Cerebellar cortex (tissue), 1 donor: Measurements from ENCODE around the gene SYNC.
A peak's percentile ranks its signal among the peaks of the same experiment; 100 is the strongest.
"Not testable (repeated sequence)": the region's sequence is repeated elsewhere in the genome, so short reads cannot be mapped to it uniquely, and the experiment has no call there.

Experiments
- DNase-seq: peaks from one replicate; pipeline ENCODE4 v3.0.0-alpha.2; 2015; ENCODE audit warnings: low spot score

Gene SYNC

DNA sequence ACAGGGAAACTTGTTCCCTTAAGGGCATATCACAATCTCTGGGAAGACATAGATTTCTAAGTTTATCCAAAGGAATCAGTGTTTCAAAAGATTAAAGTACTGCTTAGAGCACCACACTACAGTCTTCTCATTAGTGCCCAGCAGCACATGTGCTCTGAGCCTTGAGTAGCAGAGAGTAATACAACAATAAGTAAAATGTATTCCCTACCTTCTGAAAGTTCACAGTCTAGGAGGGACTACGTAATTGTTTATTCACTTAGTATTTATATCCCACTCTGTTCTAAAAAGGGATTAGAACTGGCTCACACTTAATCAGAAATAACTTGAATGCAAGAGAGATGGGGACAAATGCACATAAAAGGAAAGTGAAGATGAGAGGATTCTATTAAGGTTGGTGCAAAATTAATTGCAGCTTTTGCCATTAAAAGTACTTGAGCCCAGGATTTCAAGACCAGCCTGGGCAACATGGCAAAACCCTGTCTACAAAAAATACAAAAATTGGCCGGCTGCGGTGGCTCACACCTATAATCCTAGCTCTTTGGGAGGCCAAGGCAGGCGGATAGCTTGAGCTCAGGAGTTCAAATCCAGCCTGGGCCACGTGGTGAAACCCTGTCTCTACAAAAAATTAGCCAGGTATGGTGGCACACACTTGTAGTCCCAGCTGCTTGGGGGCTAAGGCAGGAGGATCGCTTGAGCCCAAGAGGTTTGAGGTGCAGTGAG lies 9.0 kb downstream of the SYNC start:
- DNase-seq: no peak

DNA sequence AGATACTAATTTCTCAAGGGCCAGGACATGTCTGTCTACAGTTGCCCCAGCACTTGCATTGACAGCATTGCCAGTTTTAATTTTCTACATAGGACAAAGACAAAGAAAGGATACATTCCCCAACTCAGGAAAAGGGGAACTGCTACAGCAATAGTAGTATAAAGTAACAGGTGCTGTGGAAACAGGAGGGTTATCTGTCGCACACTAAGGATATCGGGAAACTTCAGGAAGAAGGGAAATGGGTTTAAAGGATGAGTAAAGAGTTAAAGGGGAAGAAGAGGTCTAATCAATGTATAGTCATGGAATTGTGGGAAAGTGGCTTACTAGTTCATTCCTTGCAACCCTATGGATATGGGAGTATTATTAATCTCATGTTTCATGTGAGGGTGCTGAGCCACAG lies 16.2 kb downstream of the SYNC start:
- no peak for DNase-seq

DNA sequence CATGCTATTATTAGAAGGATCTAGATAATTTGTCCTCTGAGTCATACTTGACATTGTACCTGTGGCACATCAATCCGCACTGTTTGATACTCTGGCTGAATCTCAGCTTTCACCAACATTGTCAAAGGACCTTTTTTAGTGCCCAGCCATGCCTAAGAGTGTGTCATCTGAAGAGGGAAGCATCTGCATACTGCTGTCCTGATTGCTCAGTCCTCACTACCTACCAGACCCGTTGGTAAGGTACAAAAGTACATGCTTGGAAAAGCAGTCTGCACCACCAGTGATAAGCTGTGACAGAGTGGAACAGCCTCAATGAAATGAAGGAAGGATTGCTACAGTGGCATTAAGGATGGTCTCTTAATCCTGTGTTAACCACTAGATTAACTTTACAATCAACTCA lies 17.1 kb downstream of the SYNC start:
- DNase-seq: no peak

DNA sequence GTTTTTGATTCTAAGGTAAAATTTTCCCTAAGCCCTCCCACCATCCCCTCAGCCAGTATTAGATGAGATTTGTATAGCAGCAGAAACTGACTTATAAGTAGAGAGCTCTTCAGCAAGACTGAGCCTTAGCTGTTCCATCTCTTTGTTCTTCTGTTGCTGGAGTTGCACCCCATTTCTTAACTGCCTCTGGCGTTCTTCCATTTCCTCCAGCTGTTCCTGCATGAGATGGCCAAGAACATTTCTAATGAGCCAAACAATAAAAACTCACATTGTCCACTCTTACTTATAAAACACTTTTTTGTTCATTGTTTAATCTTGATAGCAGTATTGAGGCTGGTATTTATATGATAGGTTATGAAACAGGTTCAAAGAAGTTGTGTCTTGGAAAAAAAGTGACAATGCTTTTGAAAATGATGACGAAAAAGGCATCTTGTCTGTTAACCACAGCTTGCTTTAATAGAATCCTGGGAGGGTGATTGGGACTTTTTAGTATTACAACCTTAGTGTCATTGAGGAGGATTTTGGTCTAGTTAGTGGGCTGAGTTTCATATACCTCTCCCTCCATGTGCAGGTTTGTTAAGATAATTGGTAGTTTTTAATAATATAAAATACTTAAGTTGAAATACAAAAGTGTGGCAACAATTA lies 18.3 kb downstream of the SYNC start:
- no peak for DNase-seq

DNA sequence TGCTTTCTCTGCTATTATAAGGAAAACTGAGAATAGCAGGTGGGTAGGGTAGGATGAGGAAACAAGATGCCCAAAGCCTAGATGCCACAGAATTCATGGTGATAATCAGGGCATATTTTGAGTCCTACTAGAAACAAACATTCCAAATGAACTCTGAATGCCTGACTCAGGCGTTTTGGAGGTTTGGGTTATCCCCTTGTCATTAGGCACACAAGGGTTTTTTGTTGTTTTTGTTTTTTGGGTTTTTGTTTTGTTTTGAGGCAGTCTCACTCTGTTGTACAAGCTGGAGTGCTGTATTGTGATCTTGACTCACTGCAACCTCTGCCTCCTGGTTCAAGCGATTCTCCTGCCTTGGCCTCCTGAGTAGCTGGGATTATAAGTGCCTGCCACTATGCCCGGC lies 19.2 kb downstream of the SYNC start:
- DNase-seq: no peak

DNA sequence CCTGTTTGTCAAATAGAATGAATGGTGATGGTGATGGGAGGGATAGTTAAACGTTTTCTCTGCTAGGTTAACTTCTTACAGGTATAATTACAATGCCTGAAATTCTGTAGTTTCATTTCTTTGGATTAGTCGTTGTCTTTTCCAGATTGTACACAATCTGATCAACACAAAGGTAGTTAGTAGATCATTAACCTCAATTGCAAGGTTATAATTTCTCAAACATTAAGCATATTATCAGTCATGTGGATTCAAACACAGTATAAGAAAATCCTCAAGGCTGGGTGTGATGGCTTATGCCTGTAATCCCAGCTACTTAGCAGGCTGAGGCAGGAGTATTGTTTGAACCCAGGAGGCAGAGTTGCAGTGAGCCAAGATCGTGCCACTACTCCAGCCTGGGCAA lies 20.6 kb downstream of the SYNC start:
- no peak for DNase-seq

DNA sequence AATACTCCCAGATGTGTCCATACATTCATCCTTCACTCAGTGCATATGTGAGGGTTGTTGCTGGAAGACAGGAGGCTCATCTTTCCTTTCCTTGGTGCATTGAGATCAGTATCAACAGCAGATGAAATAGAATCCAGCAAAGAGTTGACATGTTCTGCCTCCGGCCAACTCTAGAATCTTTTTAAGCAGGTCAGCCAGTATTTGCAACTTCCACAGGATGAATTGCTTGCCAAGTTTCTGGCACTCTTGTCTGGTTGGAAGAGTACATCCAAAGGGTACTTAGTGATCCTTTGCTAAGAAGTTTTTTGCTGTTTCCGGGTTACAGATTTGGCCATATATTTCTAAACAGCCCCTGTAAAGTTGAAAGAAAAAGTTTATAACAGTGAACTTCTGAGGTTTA lies 21.1 kb downstream of the SYNC start:
- no peak for DNase-seq

DNA sequence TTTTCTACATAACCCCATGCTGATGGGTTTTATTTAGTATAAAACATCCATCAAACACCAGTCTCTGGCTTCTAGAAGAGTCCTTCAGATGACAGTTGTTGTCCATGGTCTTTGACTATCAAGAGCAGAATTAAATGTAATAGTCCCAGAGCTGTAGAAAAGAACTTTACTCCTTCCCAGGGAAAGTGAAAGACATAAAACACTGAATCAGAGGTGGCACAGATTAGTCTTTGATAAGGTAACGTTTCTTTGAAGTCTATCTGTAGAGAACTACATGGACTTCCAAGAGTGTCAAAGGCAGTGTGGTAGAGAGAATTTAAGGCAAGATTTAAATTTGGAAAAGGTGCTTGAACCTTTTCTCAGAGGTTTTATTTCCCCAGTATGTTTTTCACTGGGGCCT lies 21.9 kb downstream of the SYNC start:
- DNase-seq: no peak

DNA sequence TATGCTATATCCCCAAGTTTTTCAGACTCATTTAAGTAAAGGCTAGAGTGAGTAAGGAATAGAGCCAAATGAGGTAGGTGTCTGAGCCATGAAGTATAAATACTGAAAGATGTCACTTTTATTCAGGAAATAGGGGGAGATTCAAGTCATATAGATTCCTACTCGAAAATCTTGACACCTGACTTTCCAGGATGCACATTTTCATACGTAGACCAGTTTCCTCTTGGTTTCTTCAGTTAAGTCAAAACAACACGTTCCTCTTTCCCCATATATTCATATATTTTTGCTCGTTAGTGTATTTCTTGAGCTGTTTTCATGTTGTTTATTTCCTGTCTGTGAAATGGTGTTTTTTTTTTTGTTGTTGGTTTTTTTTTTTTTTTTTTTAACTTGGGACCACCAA lies 22.6 kb downstream of the SYNC start:
- DNase-seq: not testable (repeated sequence)

DNA sequence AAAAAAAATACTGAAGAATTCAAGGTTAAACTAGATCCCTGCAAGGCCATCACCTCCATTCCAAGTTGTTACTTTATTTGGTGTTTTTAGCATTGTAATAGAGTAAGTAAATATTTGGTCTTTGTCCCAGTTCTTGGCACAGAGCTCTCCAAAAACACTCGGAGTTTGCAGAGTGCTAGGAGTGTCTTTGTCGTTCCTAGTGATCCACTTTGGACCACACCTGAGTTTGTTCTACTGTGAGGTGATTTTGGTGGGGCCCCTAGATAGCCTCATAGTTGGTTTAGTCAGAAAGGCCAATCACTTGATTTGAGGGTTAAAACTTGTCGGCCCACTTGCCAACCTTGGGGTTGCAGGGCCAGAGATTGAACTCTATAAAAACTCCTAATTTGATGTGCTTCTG lies 25.6 kb downstream of the SYNC start:
- no peak for DNase-seq

DNA sequence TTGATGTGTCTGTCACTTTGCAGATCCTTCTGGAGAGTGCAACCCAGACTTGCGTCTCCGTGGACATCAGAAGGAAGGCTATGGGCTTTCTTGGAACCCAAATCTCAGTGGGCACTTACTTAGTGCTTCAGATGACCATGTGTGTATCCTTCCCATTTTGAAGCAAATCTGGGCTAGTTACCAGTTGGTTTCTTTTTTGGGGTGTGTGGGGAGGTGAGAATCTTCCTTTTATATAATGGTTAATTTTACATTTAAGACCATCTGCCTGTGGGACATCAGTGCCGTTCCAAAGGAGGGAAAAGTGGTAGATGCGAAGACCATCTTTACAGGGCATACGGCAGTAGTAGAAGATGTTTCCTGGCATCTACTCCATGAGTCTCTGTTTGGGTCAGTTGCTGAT lies 33.9 kb downstream of the SYNC start:
- not testable (repeated sequence) for DNase-seq

DNA sequence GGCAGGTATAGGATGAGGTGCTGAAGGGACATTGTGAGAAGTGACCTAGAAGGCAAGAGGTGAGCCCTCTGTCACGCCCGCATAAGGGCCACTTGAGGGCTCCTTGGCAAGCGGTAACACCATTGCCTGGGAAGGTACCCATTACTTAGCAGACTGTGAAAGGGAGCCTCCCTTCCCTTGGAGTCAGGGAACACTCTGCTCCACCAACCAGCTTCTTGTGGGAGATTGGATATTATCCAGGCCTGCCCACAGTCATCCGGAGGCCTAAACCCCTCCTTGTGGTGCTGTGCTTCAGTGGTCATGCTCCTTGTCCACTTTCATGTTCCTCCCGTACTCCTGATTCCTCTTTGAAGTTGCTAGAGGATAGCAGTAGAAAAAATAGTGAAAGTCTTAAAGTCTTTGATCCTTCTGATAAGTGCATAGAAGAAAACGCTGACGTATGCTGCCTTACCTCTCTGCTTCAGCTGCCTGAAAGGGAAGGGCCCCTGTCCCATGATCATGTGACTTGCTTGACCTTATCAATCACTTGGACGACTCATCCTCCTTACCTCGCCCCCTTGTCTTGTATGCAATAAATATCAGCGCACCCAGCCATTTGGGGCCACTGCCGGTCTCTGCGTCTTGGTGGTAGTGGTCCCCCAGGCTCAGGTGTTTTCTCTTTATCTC lies 35.5 kb downstream of the SYNC start:
- DNase-seq: no peak

DNA sequence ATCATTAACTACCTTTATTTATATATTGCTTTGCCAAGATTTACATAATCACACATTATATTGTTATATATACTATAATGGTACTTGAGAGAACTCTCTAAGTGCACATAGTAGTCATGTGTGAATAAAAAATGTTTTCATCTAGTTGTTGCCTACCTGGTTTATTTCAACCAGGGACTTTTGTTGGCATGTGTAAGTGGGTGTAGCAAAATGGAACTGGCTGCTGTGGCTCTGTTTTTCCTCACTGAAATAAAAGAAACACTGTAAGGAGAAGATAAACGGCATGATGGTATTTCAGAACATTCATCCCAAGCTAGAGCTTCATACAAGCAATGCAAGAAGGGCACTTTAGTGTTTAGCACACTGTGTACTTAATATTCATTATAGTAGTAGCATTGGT lies 36.7 kb downstream of the SYNC start:
- DNase-seq: no peak

DNA sequence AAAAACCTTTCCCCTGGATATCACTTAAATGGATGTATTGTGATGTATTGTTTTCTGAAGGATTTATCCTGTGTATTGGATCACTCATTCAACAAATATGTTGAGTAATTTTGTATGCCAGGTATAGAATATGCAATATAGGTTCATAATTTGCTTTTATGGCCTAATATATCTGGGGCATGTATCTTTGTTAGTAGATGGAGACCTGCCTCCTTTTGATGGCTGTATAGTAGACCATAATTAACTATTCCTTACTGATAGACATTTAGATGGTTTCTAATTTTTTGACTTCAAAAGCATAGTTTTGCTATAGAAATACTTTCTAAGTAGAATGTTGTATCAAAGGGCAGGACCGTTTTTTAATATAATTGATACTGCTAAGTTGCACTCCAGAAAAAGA lies 43.0 kb downstream of the SYNC start:
- DNase-seq: no peak

DNA sequence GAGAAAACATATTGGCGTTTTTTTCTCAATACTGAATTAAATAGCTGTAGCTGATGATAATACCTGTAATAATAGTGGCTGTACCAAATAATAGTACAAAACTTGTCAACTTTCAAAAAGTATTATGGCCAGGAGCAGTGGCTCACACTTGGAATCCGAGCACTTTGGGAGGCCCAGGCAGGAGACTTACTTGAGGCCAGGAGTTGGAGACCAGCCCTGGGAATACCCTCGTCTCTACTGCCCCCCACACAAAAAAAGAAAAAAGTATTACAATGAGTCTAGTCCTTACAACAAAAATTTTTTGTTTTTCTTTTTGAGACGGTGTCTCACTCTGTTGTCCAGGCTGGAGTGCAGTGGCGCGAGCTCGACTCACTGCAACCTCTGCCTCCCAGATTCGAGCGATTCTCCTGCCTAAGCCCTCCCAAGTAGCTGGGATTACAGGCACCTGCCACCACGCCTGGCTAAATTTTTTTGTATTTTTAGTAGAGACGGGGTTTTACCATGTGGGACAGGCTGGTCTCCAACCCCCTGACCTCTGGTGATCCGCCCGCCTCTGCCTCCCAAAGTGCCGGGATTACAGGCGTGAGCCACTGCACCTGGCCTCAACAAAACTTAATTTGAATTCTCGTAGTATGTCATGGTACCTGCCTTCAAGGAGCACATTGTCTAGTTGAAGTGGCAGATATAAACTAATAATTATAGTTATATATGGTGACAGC lies 50.2 kb downstream of the SYNC start:
- DNase-seq: no peak

DNA sequence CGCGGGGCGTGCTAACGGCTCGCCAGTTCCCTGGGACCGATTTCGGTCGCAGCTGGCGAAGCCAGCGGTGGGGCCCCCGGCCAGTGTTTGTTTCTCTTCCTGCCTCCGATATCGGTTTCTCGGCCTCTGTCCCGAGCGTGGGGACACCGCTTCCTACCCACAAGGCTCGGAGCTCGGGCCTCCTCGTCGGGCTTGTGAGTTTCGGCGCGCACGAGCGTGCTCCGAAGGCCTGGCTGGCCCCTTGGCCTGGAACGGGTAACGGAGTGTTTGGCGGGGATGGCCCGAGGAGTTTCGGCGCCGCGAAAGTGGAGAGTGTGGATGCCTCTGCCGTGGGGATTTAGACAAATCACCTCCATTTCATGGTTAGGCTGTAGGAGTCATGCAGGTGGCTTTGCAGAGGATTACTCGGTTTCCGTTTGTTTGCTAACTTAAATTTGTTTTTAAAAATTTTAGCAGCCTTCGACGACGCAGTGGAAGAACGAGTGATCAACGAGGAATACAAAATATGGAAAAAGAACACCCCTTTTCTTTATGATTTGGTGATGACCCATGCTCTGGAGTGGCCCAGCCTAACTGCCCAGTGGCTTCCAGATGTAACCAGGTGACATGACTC lies 51.0 kb downstream of the SYNC start:
- DNase-seq: no peak

DNA sequence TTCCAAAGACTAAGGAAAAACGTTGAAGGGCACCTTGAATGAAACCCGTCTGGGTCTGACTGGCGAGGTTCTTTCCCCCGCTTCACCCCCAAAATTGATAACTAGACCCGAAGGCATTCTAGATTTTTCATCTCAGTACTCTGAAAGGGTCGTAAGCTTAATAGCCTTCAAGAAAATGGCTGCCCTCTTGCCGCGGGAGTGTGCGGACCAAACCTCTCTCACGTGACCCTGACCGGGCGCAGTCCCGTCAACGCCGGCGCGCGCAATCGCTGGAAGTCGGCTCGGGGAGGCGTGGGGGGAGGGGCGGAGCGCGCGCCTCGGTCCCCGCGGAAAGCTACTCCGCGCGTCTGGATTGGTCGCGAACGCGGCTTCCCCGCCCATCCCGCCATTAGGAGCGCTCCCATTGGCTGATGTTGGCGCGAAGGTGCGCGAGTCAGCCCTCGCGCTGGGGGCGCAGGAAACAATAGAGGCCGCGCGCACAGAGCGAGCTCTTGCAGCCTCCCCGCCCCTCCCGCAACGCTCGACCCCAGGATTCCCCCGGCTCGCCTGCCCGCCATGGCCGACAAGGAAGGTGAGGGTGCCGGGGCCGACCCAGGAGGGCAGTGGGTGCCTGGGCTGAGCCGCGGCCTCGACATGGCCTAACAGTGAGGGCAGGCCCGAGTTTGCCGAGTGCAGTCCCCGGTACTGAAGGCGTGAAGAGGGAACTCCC lies 51.7 kb downstream of the SYNC start, which contains the start of gene RBBP4:
Gene RBBP4 (plus strand): TSS at position 457 of the 709 bp plus-strand sequence. CDS start 99 bp downstream, at position 556.
- peak; percentile 96 for DNase-seq

DNA sequence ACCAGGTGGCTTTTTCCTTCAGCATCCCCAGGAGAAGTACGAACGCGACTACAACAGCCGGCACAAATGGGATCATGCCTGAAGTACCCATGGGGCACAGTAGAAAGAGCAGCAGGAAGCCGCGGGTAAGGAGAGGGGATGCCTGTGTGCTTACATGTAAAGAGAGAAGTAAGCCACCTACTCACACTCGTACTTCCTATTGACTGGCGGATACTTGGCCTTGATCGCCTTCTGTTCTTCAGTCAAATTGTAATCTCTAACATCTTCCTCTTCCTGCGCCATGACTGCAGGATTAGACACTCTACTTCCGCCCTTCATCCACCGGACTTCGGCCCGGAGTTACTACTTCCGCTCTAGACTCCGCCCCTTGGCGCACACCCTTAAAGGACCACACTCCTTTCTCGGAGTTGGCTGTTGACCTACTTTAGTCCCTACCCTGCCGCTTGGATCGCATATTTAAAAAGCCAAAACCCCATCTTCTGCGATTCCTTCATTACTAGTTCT lies 52.3 kb downstream of the SYNC start, which contains the start of gene ZBTB8OS:
Gene ZBTB8OS (minus strand): TSS at position 303 of the 504 bp plus-strand sequence. CDS start 21 bp downstream, at position 282.
- peak; percentile 98 for DNase-seq

DNA sequence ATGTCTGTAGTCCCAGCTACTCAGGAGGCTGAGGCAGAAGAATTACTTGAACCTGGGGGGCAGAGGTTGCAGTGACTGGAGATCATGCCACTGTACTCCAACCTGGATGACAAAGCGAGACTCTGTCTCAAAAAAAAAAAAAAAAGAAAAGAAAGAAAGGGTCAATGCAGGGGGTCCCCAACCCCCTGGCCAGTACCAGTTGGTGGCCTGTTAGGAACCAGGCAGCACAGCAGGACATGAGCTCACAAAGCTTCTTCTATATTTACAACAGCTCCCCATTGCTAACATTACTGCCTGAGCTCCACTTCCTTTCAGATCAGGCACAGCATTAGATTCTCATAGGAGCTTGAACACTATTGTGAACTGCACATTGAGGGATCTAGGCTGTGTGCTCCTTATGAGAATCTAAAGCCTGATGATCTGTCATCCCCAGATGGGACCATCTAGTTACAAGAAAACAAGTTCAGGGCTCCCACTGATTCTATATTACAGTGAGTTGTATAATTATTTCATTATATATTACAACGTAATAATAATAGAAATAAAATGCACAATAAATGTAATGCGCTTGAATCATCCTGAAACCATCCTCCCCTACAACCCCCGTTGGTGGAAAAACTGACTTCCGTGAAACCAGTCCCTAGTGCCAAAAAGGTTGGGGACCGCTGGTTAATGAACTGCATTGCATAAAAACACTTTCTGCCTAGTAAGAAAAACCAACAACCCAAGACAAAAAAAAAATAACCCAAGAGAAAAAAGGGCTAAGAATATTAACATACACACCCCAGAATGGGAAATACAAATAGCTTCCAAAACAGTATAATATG lies 55.0 kb downstream of the SYNC start:
- no peak for DNase-seq

DNA sequence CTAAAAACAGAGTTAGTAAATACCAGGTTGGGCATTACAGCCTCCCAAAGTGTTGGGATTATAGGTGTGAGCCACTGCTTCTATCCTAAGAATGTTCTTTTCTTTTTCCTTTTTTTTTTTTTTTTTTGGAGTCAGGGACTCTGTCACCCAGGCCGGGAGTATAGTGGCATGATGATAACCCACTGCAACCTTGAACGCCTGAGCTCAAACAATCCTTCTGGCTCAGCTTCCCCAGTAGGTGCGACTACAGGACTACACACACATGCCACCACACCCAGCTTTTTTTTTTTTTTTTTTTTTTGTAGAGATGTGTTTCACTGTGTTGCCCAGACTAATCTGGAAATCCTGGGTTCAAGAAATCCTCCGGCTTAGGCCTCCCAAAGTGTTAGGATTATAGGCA lies 58.1 kb downstream of the SYNC start:
- no peak for DNase-seq
